PC-3 (cell line): ENCODE measurements around the gene RNF217.

Source experiments
- EZH2 ChIP-seq: fragments of 300-600 bp; sonication (generic); IDR thresholded peaks from one replicate; pipeline ENCODE4 v1.6.1; 2017; ENCODE audit warnings: antibody characterized with exemption, mild to moderate bottlenecking, low read length; ENCODE audit not compliant: unreplicated experiment
- EZH2phosphoT487 ChIP-seq: fragments of 300-600 bp; sonication (generic); IDR thresholded peaks from 2 replicates; pipeline ENCODE4 v1.6.1; 2018; ENCODE audit warnings: mild to moderate bottlenecking, antibody characterized with exemption, low read length, borderline replicate concordance
- TF ChIP-seq, protein P1 (sequence below): fragments of 300-600 bp; sonication (generic); conservative IDR thresholded peaks from 2 replicates; pipeline ENCODE4 v1.5.1; 2017; ENCODE audit warnings: antibody characterized with exemption, low read depth, mild to moderate bottlenecking, low read length

DNA sequence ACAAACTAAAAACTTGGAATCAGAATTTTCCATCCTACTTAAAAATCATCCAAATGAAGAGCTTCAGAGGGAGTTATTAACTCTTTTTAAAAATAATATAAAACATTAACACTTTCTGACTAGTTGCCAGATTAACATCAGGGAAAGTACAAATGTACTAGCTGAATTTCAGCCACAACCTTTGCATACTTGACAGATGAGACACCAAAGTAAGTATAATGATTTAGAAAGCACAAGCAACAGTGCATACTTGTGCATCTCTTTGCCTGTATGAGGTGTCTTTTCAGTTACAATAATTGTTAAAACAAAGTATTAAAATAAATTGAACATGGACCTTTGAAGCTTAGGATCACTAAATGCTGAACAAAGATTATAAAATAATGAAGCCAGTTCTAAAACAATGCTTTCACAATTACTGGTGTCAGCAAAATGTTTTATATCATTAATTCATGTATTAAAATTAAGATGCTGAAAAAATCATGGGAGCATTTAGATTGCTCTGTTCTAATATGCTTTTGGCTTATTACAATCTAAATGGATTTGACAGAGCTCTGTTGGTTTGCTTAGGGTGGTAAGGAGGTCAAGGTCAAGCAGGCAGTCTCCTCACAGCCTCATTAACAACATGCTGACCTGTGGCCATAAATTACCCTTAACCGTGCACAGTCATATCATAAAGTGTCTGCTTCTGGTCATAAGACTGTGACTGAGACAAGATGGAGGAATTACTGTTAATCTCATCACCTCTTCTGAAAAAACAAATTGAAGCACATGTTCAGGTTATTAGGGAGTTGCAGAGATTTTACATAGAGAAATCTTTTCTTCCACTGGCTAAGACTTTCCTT, 15.1 kb downstream of the RNF217 start:
- TF ChIP-seq EZH2 (no peak), EZH2phosphoT487 (no peak)
- TF ChIP-seq, protein P1, sequence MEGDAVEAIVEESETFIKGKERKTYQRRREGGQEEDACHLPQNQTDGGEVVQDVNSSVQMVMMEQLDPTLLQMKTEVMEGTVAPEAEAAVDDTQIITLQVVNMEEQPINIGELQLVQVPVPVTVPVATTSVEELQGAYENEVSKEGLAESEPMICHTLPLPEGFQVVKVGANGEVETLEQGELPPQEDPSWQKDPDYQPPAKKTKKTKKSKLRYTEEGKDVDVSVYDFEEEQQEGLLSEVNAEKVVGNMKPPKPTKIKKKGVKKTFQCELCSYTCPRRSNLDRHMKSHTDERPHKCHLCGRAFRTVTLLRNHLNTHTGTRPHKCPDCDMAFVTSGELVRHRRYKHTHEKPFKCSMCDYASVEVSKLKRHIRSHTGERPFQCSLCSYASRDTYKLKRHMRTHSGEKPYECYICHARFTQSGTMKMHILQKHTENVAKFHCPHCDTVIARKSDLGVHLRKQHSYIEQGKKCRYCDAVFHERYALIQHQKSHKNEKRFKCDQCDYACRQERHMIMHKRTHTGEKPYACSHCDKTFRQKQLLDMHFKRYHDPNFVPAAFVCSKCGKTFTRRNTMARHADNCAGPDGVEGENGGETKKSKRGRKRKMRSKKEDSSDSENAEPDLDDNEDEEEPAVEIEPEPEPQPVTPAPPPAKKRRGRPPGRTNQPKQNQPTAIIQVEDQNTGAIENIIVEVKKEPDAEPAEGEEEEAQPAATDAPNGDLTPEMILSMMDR, result no peak
